H9 (cell line): Measurements from ENCODE around the gene AIG1. TPM values are rescaled to one million over a fixed set of nuclear protein-coding genes. Genes with fewer than 3 reads are reported as not detected.

ENCODE experiments used
- DNase-seq: peaks from one replicate; pipeline ENCODE4 v3.0.0-alpha.2; 2017
- H2AFZ ChIP-seq: one replicate; pipeline ENCODE4 v1.6.1; 2013; ENCODE audit warnings: mild to moderate bottlenecking, low read length, control low read depth, moderate library complexity
- H2AK5ac ChIP-seq: 2 replicates; pipeline ENCODE4 v1.6.1; 2013; ENCODE audit warnings: low read length, control low read depth, mixed read lengths; ENCODE audit not compliant: insufficient read length
- H2BK120ac ChIP-seq: one replicate; pipeline ENCODE4 v1.6.1; 2013; ENCODE audit warnings: low read depth, mild to moderate bottlenecking, low read length, control low read depth, inconsistent platforms; ENCODE audit not compliant: poor library complexity, severe bottlenecking
- H2BK12ac ChIP-seq: 2 replicates; pipeline ENCODE4 v1.6.1; 2013; ENCODE audit warnings: low read length, control low read depth, mixed read lengths, low read depth; ENCODE audit not compliant: insufficient read length
- H2BK15ac ChIP-seq: 2 replicates; pipeline ENCODE4 v1.6.1; 2013; ENCODE audit warnings: low read depth, low read length, control low read depth
- H2BK20ac ChIP-seq: one replicate; pipeline ENCODE4 v1.6.1; 2013; ENCODE audit warnings: low read depth, mild to moderate bottlenecking, low read length, control low read depth, inconsistent platforms; ENCODE audit not compliant: poor library complexity, severe bottlenecking
- H2BK5ac ChIP-seq: 2 replicates; pipeline ENCODE4 v1.6.1; 2013; ENCODE audit warnings: low read length, control low read depth, mixed read lengths; ENCODE audit not compliant: insufficient read length
- H3K14ac ChIP-seq: 2 replicates; pipeline ENCODE4 v1.6.1; 2013; ENCODE audit warnings: low read length, control low read depth; ENCODE audit not compliant: insufficient read depth
- H3K18ac ChIP-seq: 2 replicates; pipeline ENCODE4 v1.6.1; 2013; ENCODE audit warnings: low read depth, mild to moderate bottlenecking, mixed read lengths, low read length, control low read depth; ENCODE audit not compliant: insufficient read length
- H3K23ac ChIP-seq: 2 replicates; pipeline ENCODE4 v1.6.1; 2013; ENCODE audit warnings: low read length, control low read depth, mixed read lengths, low read depth; ENCODE audit not compliant: insufficient read length
- H3K23me2 ChIP-seq: 2 replicates; pipeline ENCODE4 v1.6.1; 2013; ENCODE audit warnings: low read depth, mild to moderate bottlenecking, mixed read lengths, low read length, control low read depth; ENCODE audit not compliant: insufficient read length, poor library complexity, severe bottlenecking
- H3K27ac ChIP-seq: 2 replicates; pipeline ENCODE4 v1.5.1; 2013; ENCODE audit warnings: low read length, control low read depth, mixed read lengths, low read depth; ENCODE audit not compliant: insufficient read length
- H3K27me3 ChIP-seq: 2 replicates; pipeline ENCODE4 v1.6.1; 2013; ENCODE audit warnings: low read length, control low read depth, inconsistent platforms; ENCODE audit not compliant: insufficient read depth
- H3K4ac ChIP-seq: 2 replicates; pipeline ENCODE4 v1.6.1; 2013; ENCODE audit warnings: low read depth, mild to moderate bottlenecking, control low read depth, inconsistent platforms, low read length, moderate library complexity
- H3K4me1 ChIP-seq: 2 replicates; pipeline ENCODE4 v1.6.1; 2013; ENCODE audit warnings: low read length, control low read depth, inconsistent platforms; ENCODE audit not compliant: insufficient read depth
- H3K4me2 ChIP-seq: 2 replicates; pipeline ENCODE4 v1.6.1; 2013; ENCODE audit warnings: low read length, control low read depth, mixed read lengths; ENCODE audit not compliant: insufficient read length, insufficient read depth
- H3K56ac ChIP-seq: 2 replicates; pipeline ENCODE4 v1.6.1; 2013; ENCODE audit warnings: low read depth, mild to moderate bottlenecking, mixed read lengths, low read length, control low read depth; ENCODE audit not compliant: insufficient read length
- H3K79me1 ChIP-seq: 2 replicates; pipeline ENCODE4 v1.6.1; 2013; ENCODE audit warnings: low read depth, mild to moderate bottlenecking, moderate library complexity, low read length, control low read depth, inconsistent platforms; ENCODE audit not compliant: insufficient read depth, poor library complexity, severe bottlenecking
- H3K79me2 ChIP-seq: 2 replicates; pipeline ENCODE4 v1.6.1; 2013; ENCODE audit warnings: low read length, control low read depth, inconsistent platforms; ENCODE audit not compliant: insufficient read depth
- H3K9ac ChIP-seq: 2 replicates; pipeline ENCODE4 v1.6.1; 2013; ENCODE audit warnings: low read length, control low read depth, mixed read lengths; ENCODE audit not compliant: insufficient read length; ENCODE audit errors: extremely low read depth
- H3K9me3 ChIP-seq: one replicate; pipeline ENCODE4 v1.6.1; 2013; ENCODE audit warnings: low read depth, low read length, inconsistent platforms; ENCODE audit not compliant: control insufficient read depth
- H3T11ph ChIP-seq: one replicate; pipeline ENCODE4 v1.6.1; 2013; ENCODE audit warnings: mild to moderate bottlenecking, low read length, control low read depth, inconsistent platforms
- H4K20me1 ChIP-seq: one replicate; pipeline ENCODE4 v1.6.1; 2013; ENCODE audit not compliant: control insufficient read depth, insufficient read length, insufficient read depth
- H4K5ac ChIP-seq: 2 replicates; pipeline ENCODE4 v1.6.1; 2013; ENCODE audit warnings: low read depth, mild to moderate bottlenecking, mixed read lengths, low read length, control low read depth; ENCODE audit not compliant: insufficient read length
- H4K8ac ChIP-seq: replicated peaks from 2 replicates; pipeline ENCODE4 v1.6.1; 2013; ENCODE audit warnings: low read length, control low read depth, mixed read lengths, low read depth; ENCODE audit not compliant: insufficient read length
- H4K91ac ChIP-seq: 2 replicates; pipeline ENCODE4 v1.6.1; 2013; ENCODE audit warnings: low read depth, mild to moderate bottlenecking, moderate library complexity, mixed read lengths, low read length, control low read depth; ENCODE audit not compliant: insufficient read length
- H3K27ac Mint-ChIP-seq, 3 experiments: 2 replicates in 2 of 3; 3 replicates in 1 of 3; pipeline ENCODE4 v1.8.0; 2020 to 2021; ENCODE audit warnings: mixed read lengths in 3 of 3, mild to moderate bottlenecking in 1 of 3, moderate library complexity in 1 of 3
- H3K27me3 Mint-ChIP-seq: 2 replicates; pipeline ENCODE4 v1.8.0; 2021; ENCODE audit warnings: low read depth, mild to moderate bottlenecking, moderate library complexity, mixed read lengths
- H3K36me3 Mint-ChIP-seq, 3 experiments: 2 replicates in 2 of 3; 3 replicates in 1 of 3; pipeline ENCODE4 v1.8.0; 2020 to 2021; ENCODE audit warnings: low read depth in 3 of 3, mixed read lengths in 3 of 3; ENCODE audit not compliant: insufficient read depth in 1 of 3
- H3K4me1 Mint-ChIP-seq, 2 experiments: 2 replicates each; pipeline ENCODE4 v1.8.0; 2020; ENCODE audit warnings: mixed read lengths in 2 of 2
- H3K4me3 Mint-ChIP-seq, 2 experiments: 2 replicates in 1 of 2; 3 replicates in 1 of 2; pipeline ENCODE4 v1.8.0; 2020 to 2021; ENCODE audit warnings: mild to moderate bottlenecking in 2 of 2, mixed read lengths in 2 of 2, moderate library complexity in 1 of 2
- H3K9me3 Mint-ChIP-seq, 2 experiments: 2 replicates in 1 of 2; 3 replicates in 1 of 2; pipeline ENCODE4 v1.8.0; 2020; ENCODE audit warnings: mild to moderate bottlenecking in 2 of 2, mixed read lengths in 2 of 2, moderate library complexity in 1 of 2
- CTCF ChIP-seq: fragments of 200-600 bp; sonication (generic); conservative IDR thresholded peaks from 3 replicates; pipeline ENCODE4 v1.8.0; 2021; ENCODE audit warnings: antibody characterized with exemption, mild to moderate bottlenecking
- WGBS: extraction: QIAGEN DNeasy Blood & Tissue Kit; methylation state at CpG from one replicate; pipeline ENCODE4 v1.1.7; 2013; ENCODE audit warnings: missing lambda C conversion rate, low lambda C conversion rate, mixed read lengths; ENCODE audit not compliant: insufficient read length; ENCODE audit errors: extremely low coverage; 5-methylcytosine and 5-hydroxymethylcytosine counted together
- total RNA-seq: library from RNA; stranded (reverse); gene quantifications from 2 replicates; pipeline ENCODE4 v1.2.1, GENCODE V29; 2021

Gene AIG1
- total RNA-seq, 1 experiment from 2014 or later, result 44.6 TPM

GRCh38 chr6:143177706-143178105, 117.0 kb downstream of the AIG1 start:
- no peak overlapping the region for H2BK5ac ChIP-seq
- Mint-ChIP-seq H3K4me1 (peaks cover 4 to 14% of the 10 kb centered on the region in 2 experiments; a peak in 3 of 4 replicates), H3K27ac (peak overlapping the region in 1 of 3 experiments; percentile 66; a peak in 1 of 7 replicates), H3K27me3 (no peaks in the 10 kb centered on the region), H3K9me3 (peaks cover 11 to 15% of the 10 kb centered on the region in 2 experiments), H3K4me3 (no peak overlapping the region), H3K36me3 (peaks cover 18 to 43% (median 35%) of the 10 kb centered on the region in 3 experiments)
- no peak overlapping the region for H3K4ac ChIP-seq
- no peak overlapping the region for H3T11ph ChIP-seq
- no peak overlapping the region for H3K4me2 ChIP-seq
- H2AK5ac ChIP-seq, result no peak overlapping the region
- H3K79me1 ChIP-seq, result no peaks in the 10 kb centered on the region
- H2BK20ac ChIP-seq, result no peak overlapping the region
- H3K79me2 ChIP-seq, result no peaks in the 10 kb centered on the region; the same call in 1 of the 2 replicates
- no peak overlapping the region for H3K14ac ChIP-seq
- no peak overlapping the region for H2BK12ac ChIP-seq
- no peak overlapping the region for H4K8ac ChIP-seq
- no peak overlapping the region for H3K56ac ChIP-seq
- DNase-seq, result no peak
- no CpG with 5 or more reads among the region's 4 CpGs for WGBS
- no peaks in the 10 kb centered on the region for H3K23me2 ChIP-seq
- TF ChIP-seq CTCF, result no peak
- no peak overlapping the region for H4K91ac ChIP-seq
- H2AFZ ChIP-seq, result no peak overlapping the region
- no peak overlapping the region for H3K27ac ChIP-seq
- H3K9me3 ChIP-seq, result no peaks in the 10 kb centered on the region
- H4K20me1 ChIP-seq, result no peaks in the 10 kb centered on the region
- no peak overlapping the region for H2BK15ac ChIP-seq
- no peak overlapping the region for H2BK120ac ChIP-seq
- H4K5ac ChIP-seq, result no peak overlapping the region
- no peak overlapping the region for H3K18ac ChIP-seq
- no peaks in the 10 kb centered on the region for H3K27me3 ChIP-seq
- H3K9ac ChIP-seq, result no peak overlapping the region
- no peaks in the 10 kb centered on the region; the same call in 1 of the 2 replicates for H3K4me1 ChIP-seq
- H3K23ac ChIP-seq, result no peak overlapping the region
